Measurements from ENCODE around the gene AKNAD1. TPM values are rescaled to one million over a fixed set of nuclear protein-coding genes. Genes with fewer than 3 reads are reported as not detected.

The AKNAD1 gene
- polyA plus RNA-seq, 1 donor (not counting 4 experiments of a cell fraction or from before 2014, with no cell fraction given), result 6.9 TPM

GRCh38 chr1:108858230-108858950 lies 1.5 kb upstream of the AKNAD1 start:
- no peaks in the 10 kb centered on the region for H4K20me1 ChIP-seq (ENCODE audit: control insufficient read depth, extremely low read depth, insufficient read depth, low read length)
- H3K79me2 ChIP-seq (ENCODE audit: control insufficient read depth, insufficient read depth, low read length), result no peaks in the 10 kb centered on the region
- no peak overlapping the region for H3K27ac ChIP-seq (ENCODE audit: control insufficient read depth, insufficient read depth, low read length)
- no peak overlapping the region for H3K4me2 ChIP-seq (ENCODE audit: control insufficient read depth, extremely low read depth, insufficient read depth, low read depth, low read length)
- H3K4me1 ChIP-seq (ENCODE audit: control insufficient read depth, extremely low read depth, insufficient read depth, low read length), result peaks cover 11% of the 10 kb centered on the region
- H3K4me3 ChIP-seq (ENCODE audit: control insufficient read depth in 2 of 3, extremely low read depth in 1 of 3, insufficient read depth in 2 of 3, low read depth in 1 of 3, low read length in 3 of 3), result no peak overlapping the region
- no peak for TF ChIP-seq EZH2 (IDR thresholded peaks at IDR 0.05; ENCODE audit: low read length)
- TF ChIP-seq, protein P1, sequence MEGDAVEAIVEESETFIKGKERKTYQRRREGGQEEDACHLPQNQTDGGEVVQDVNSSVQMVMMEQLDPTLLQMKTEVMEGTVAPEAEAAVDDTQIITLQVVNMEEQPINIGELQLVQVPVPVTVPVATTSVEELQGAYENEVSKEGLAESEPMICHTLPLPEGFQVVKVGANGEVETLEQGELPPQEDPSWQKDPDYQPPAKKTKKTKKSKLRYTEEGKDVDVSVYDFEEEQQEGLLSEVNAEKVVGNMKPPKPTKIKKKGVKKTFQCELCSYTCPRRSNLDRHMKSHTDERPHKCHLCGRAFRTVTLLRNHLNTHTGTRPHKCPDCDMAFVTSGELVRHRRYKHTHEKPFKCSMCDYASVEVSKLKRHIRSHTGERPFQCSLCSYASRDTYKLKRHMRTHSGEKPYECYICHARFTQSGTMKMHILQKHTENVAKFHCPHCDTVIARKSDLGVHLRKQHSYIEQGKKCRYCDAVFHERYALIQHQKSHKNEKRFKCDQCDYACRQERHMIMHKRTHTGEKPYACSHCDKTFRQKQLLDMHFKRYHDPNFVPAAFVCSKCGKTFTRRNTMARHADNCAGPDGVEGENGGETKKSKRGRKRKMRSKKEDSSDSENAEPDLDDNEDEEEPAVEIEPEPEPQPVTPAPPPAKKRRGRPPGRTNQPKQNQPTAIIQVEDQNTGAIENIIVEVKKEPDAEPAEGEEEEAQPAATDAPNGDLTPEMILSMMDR (optimal IDR thresholded peaks at IDR 0.05 in 1 of 3, IDR thresholded peaks at IDR 0.05 in 1 of 3, conservative IDR thresholded peaks at IDR 0.05 in 1 of 3; ENCODE audit: extremely low read depth in 1 of 3, insufficient read depth in 2 of 3, low read length in 3 of 3), result no peak
- no peaks in the 10 kb centered on the region for H3K9me3 ChIP-seq (ENCODE audit: control insufficient read depth, low read depth, low read length)
- no peak for DNase-seq (ENCODE audit: low read depth, low spot score)
- no peaks in the 10 kb centered on the region for H3K36me3 ChIP-seq (ENCODE audit: control insufficient read depth in 2 of 2, extremely low read depth in 1 of 2, insufficient read depth in 2 of 2, low read length in 2 of 2)
- FAIRE-seq, result no peak
- no peak overlapping the region for H3K9ac ChIP-seq (ENCODE audit: control insufficient read depth, extremely low read depth, insufficient read depth, low read length)
- H2AFZ ChIP-seq (ENCODE audit: control insufficient read depth, low read length), result no peak overlapping the region
- dilution Hi-C loops (cut with MboI; ENCODE audit: extremely low pct_ligation_motif_present, low sequenced_read_pairs), result no loop called here
- H3K9me1 ChIP-seq (ENCODE audit: control insufficient read depth, extremely low read depth, insufficient read depth, low read length), result no peaks in the 10 kb centered on the region
- H3K27me3 ChIP-seq (ENCODE audit: control insufficient read depth, extremely low read depth, insufficient read depth, low read length), result no peaks in the 10 kb centered on the region

DNA sequence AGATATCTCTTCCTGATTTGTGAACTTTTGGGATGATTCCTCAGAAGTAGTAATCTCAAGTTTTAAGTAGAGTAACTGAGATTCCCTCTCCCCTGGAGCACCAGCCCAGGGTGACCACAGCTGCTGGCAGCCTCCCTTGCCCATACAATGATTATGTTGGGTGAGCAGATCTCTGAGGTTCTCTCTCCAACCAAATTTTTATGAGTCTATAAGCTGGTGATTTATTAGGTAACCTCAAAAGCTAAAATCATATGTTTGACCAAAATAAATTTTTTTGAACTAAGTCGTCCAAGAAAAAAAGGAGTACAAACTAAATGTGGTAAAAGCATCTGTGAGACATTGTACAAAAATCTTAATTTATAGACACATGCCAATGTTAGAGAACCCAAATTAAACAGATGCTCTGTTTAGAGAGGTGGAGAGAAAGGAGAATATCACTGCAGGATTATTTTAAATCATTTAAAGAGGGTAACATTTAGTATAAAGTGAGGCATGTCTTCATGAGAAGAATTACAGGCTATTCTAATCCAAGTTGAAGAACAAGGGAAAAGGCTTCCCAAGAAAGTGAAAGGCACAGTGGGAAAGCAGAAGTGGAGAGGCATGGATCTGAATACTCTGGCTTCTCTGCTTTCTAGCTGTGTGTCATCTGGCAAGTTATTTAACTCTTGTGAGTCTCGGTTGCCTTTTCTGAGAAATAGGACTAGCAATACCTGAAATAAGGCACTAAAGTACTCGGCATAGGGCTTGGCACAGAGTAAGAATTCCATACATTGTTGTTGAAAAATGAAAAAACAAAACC lies 2.5 kb downstream of the AKNAD1 start:
- Histone ChIP-seq H3K27me3 (ENCODE audit: control insufficient read depth, extremely low read depth, insufficient read depth, low read length) (no peaks in the 10 kb centered on the region), H3K4me3 (ENCODE audit: control insufficient read depth in 2 of 3, extremely low read depth in 1 of 3, insufficient read depth in 2 of 3, low read depth in 1 of 3, low read length in 3 of 3) (no peak overlapping the region), H4K20me1 (ENCODE audit: control insufficient read depth, extremely low read depth, insufficient read depth, low read length) (no peaks in the 10 kb centered on the region), H3K9me1 (ENCODE audit: control insufficient read depth, extremely low read depth, insufficient read depth, low read length) (no peaks in the 10 kb centered on the region), H3K9ac (ENCODE audit: control insufficient read depth, extremely low read depth, insufficient read depth, low read length) (no peak overlapping the region), H2AFZ (ENCODE audit: control insufficient read depth, low read length) (peak overlapping the region; percentile 25), H3K4me2 (ENCODE audit: control insufficient read depth, extremely low read depth, insufficient read depth, low read depth, low read length) (peak overlapping the region; percentile 61), H3K9me3 (ENCODE audit: control insufficient read depth, low read depth, low read length) (no peaks in the 10 kb centered on the region), H3K4me1 (ENCODE audit: control insufficient read depth, extremely low read depth, insufficient read depth, low read length) (peaks cover 11% of the 10 kb centered on the region), H3K79me2 (ENCODE audit: control insufficient read depth, insufficient read depth, low read length) (no peaks in the 10 kb centered on the region), H3K36me3 (ENCODE audit: control insufficient read depth in 2 of 2, extremely low read depth in 1 of 2, insufficient read depth in 2 of 2, low read length in 2 of 2) (no peaks in the 10 kb centered on the region), H3K27ac (ENCODE audit: control insufficient read depth, insufficient read depth, low read length) (no peak overlapping the region)
- FAIRE-seq, result no peak
- TF ChIP-seq, protein P1 (optimal IDR thresholded peaks at IDR 0.05 in 1 of 3, IDR thresholded peaks at IDR 0.05 in 1 of 3, conservative IDR thresholded peaks at IDR 0.05 in 1 of 3; ENCODE audit: extremely low read depth in 1 of 3, insufficient read depth in 2 of 3, low read length in 3 of 3), result no peak
- no peak for TF ChIP-seq EZH2 (IDR thresholded peaks at IDR 0.05; ENCODE audit: low read length)
- DNase-seq (ENCODE audit: low read depth, low spot score), result no peak
- dilution Hi-C loops (cut with MboI; ENCODE audit: extremely low pct_ligation_motif_present, low sequenced_read_pairs), result no loop called here
